RWPE1 (cell line): ENCODE data around the gene ADCY10.

Source experiments
- CTCF ChIA-PET: fragments of 350-600 bp; sonication (Branson Sonifier 250); formaldehyde crosslinking; extraction: SDS; loops from one replicate; lab custom pipeline; 2021; lab: Yijun Ruan, JAX
- POLR2A ChIA-PET: fragments of 400-600 bp; formaldehyde crosslinking; extraction: SDS; loops from one replicate; lab custom pipeline; 2020; ENCODE audit warnings: antibody characterized with exemption; ENCODE audit not compliant: low non-redundant PET; lab: Yijun Ruan, JAX
- DNase-seq: peaks from one replicate; pipeline ENCODE4 v3.0.0; 2012; ENCODE audit warnings: low spot score
- H3K27ac ChIP-seq: fragments of 450-650 bp; 2 replicates; pipeline ENCODE4 v1.5.1; 2017
- TF ChIP-seq, protein P1 (sequence below): fragments of 450-650 bp; conservative IDR thresholded peaks from 2 replicates; pipeline ENCODE4 v1.5.1; 2017; ENCODE audit warnings: low read depth, mild to moderate bottlenecking

ADCY10 gene

DNA sequence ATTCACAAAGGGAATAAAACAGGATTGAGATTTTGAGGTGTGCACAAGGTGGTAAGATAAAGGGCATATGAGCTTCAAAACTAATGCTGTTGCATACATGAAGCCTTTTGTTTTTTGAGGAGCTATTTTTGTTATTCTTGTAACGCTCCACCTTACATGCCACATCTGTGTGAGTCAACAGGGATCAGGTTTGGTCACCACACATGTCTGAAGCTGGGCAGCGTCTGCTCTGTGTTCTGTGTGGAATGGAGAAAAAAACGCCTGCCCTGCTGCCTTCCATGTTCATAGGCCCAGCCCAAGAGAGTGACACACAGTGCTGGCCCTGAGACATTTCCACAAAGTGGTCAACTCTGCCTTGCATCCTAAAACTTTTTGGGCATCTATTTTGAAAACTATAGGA, 124.4 kb downstream of the ADCY10 start:
- POLR2A ChIA-PET, result no interaction called here

GRCh38 chr1:167786502-167786901, 127.4 kb downstream of the ADCY10 start:
- TF ChIP-seq, protein P1, sequence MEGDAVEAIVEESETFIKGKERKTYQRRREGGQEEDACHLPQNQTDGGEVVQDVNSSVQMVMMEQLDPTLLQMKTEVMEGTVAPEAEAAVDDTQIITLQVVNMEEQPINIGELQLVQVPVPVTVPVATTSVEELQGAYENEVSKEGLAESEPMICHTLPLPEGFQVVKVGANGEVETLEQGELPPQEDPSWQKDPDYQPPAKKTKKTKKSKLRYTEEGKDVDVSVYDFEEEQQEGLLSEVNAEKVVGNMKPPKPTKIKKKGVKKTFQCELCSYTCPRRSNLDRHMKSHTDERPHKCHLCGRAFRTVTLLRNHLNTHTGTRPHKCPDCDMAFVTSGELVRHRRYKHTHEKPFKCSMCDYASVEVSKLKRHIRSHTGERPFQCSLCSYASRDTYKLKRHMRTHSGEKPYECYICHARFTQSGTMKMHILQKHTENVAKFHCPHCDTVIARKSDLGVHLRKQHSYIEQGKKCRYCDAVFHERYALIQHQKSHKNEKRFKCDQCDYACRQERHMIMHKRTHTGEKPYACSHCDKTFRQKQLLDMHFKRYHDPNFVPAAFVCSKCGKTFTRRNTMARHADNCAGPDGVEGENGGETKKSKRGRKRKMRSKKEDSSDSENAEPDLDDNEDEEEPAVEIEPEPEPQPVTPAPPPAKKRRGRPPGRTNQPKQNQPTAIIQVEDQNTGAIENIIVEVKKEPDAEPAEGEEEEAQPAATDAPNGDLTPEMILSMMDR, result no peak
- POLR2A ChIA-PET, result no interaction called here
- no peak overlapping the region for H3K27ac ChIP-seq
- DNase-seq, result no peak
- CTCF ChIA-PET, result no interaction called here

More for the DNA sequence above, 124.4 kb downstream of the ADCY10 start:
- TF ChIP-seq, protein P1, result no peak
- peak; percentile 60 for DNase-seq
- CTCF ChIA-PET, result no interaction called here
- H3K27ac ChIP-seq, result peak overlapping the region; percentile 88

- DNase-seq, result no peak
- no peak overlapping the region for H3K27ac ChIP-seq
- POLR2A ChIA-PET, result no interaction called here
- TF ChIP-seq, protein P1, result no peak
- CTCF ChIA-PET, result no interaction called here
These were observed 128.9 kb downstream of the ADCY10 start for GRCh38 chr1:167784876-167785550.

- TF ChIP-seq, protein P1, result no peak
- H3K27ac ChIP-seq, result no peak overlapping the region
- ChIA-PET POLR2A (no interaction called here), CTCF (no interaction called here)
- peak; percentile 30 for DNase-seq
These were observed 131.0 kb downstream of the ADCY10 start for GRCh38 chr1:167782946-167783345.

- ChIA-PET CTCF (interaction anchor here (0.7 kb wide), 1 partner anchor 104 kb away, joined by 3 read pairs; no protein-coding TSS in a partner anchor), POLR2A (no interaction called here)
- DNase-seq, result no peak
- no peak overlapping the region for H3K27ac ChIP-seq
- TF ChIP-seq, protein P1, result no peak
These were observed 132.4 kb downstream of the ADCY10 start for GRCh38 chr1:167781558-167781957.

DNA sequence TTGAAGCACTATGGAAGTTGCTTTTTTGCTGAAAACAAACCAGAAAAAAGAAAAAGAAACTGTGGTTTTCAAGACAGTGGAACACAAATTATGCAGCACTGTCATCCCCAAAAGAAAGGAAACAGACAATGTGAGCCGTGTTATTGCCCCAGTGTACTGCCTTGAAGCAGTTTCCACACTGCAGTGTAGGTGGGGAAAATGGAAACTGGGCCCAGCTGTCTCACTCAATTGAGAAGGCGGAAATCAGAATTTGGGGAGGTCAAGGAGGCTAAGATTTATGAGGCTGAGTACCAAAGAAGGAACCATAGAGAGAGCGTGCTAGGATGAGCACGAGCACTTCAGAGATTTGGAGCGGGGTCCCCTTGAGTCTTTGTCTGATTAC, 136.7 kb downstream of the ADCY10 start:
- CTCF ChIA-PET, result interaction anchor here (0.5 to 0.6 kb wide), 4 partner anchors 17 to 319 kb away, joined by 3 to 5 read pairs (median 3); no protein-coding TSS in a partner anchor
- POLR2A ChIA-PET, result no interaction called here
- H3K27ac ChIP-seq, result no peak overlapping the region
- TF ChIP-seq, protein P1, result no peak
- no peak for DNase-seq
